Transverse colon (tissue), 3 donors: Measurements from ENCODE around the gene ZBTB20.

Experiments used
- CTCF ChIP-seq, 5 experiments: fragments of 200-600 bp in 3 of 5; fragments of 450-650 bp in 2 of 5; sonication (generic) in 3 of 5; IDR thresholded peaks; 1 replicate in 2 of 5; 2 replicates in 3 of 5; pipeline ENCODE4 v1.5.1; 2016 to 2017; ENCODE audit warnings: antibody characterized with exemption in 5 of 5, inconsistent platforms in 3 of 5, mild to moderate bottlenecking in 2 of 5, moderate library complexity in 1 of 5
- EP300 ChIP-seq: sonication (generic); formaldehyde crosslinking; IDR thresholded peaks from one replicate; pipeline ENCODE4 v1.6.1; 2017; ENCODE audit warnings: antibody characterized with exemption, low read depth
- POLR2A ChIP-seq: fragments of 450-650 bp; IDR thresholded peaks from one replicate; pipeline ENCODE4 v1.6.1; 2016; ENCODE audit warnings: antibody characterized with exemption, mild to moderate bottlenecking, moderate library complexity

GRCh38 chr3:114790752-114791151, 356.3 kb downstream of the ZBTB20 start:
- no peak for TF ChIP-seq CTCF (IDR thresholded peaks at IDR 0.05)
- TF ChIP-seq POLR2A: no peak
- no peak for TF ChIP-seq EP300
